HG03139 (cell line): ENCODE results near the gene ZNF445.
"Not testable (repeated sequence)": the region's sequence is repeated elsewhere in the genome, so short reads cannot be mapped to it uniquely, and the experiment has no call there.

ENCODE experiments used
- ATAC-seq: cut with Tn5 transposase; IDR thresholded peaks from one replicate; pipeline ENCODE4 v1.9.1; 2021; ENCODE audit not compliant: unreplicated experiment

The ZNF445 gene

DNA sequence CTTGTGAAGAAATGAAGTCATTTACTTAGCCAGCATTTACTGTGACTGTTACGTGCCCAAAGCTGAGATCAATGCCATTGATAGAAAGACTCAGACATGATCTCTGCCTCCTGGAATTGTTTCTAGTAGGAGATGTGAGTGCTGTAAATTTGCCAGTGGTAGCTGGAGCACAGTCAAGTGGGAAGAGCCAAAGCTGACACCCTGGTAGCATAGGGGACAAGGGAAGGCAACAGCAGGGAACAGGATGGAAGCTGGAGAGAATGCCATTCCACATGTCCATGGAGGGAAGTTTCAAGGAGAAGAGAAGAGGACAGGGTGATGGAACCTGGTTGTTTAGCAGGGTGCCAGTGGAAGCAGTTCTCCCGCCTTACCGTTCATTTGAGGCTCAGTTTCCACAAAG is 74.9 kb downstream of the ZNF445 start:
- no peak for ATAC-seq

DNA sequence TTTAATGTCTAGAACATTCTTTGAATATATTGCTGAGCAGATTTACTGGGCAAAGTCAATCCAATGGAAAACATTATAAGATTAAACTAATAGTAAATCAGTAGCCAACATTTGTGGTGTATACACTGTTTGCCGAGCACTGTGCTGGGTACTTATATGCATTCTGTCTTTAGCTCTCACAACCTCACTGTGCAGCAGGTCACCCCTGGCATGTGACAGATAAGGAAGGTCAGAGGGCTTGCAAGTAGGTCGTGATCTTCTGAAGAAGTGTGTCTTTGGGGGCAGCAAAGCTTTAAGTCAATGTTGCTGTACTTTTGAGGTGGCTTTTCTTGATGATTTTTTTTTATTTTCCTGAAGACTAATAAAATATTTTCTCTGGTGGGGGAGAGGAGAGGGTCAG is 76.7 kb downstream of the ZNF445 start:
- ATAC-seq: no peak

DNA sequence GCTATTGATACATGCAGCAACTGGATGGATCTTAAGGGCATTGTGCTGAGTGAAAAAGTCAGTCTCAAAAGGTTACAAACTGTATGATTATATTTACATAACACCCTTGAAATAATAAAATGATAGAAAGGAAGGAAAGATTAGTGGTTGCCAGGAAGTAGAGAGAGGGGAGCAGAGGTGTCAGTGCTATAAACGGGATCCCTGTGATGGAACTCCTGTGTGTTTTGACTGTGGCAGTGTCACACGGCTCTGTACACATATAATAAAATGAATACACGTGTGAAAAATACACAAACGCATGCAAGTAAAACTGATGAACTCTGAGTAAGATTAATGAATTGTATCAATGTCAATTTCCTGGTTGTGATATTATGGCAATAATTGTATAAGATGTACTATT is 78.6 kb downstream of the ZNF445 start:
- ATAC-seq: no peak

DNA sequence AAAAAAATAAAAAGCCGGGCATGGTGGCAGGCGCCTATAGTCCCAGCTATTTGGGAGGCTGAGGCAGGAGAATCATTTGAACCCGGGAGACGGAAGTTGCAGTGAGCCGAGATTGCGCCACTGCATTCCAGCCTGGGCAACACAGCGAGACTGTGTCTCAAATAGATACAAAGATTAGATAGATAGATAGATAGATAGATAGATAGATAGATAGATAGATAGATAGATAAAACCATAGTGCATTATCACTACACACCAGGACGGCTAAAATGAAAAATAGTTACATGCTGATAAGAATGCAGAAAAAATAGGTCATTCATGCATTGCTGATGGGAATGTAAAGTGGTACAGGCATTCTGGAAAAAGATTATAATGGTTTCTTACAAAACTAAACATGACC is 79.2 kb downstream of the ZNF445 start:
- not testable (repeated sequence) for ATAC-seq

DNA sequence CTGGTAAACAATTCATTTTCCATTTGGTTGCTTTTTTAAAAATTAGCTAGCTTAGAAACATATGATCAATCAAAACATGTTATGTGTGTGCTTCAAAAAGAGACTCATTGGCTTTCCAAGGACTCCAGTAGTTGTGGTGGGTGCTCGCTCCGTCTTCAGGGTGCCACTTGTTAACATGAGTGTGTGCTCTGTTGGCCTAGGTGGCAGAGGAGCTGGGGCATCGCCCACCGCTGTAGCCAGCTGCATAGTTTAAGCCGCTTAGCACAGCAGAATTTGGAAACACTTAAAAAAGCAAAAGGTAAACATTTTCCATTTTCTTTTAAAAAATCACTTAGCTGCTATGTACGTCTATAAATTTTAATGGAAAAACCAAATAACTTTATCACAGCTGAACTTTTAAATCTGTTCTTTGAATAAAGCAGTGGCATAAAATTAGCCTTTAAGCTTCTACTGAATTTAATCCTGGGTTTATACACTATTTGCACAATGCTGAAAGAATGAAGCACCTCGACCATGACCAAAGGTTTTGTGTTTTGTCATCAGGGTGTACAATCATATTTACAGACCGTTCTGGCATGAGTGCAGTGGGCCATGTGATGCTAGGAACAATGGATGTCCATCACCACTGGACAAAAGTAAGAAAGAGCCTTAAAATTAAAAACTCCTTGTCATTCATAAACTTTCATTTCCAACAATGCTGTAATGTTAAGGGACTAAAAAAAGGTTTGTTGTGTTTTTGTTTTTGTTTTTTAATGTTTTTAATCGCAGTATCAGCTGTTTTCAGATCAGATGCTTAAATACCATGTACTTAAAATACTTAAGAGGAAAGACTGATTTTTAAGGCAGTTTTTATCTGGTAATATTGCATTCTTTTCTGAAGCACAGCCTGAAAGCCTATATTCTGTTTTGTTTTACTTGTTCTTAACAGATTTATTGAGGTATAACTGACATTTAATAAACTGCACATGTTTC is 81.0 kb downstream of the ZNF445 start:
- no peak for ATAC-seq

DNA sequence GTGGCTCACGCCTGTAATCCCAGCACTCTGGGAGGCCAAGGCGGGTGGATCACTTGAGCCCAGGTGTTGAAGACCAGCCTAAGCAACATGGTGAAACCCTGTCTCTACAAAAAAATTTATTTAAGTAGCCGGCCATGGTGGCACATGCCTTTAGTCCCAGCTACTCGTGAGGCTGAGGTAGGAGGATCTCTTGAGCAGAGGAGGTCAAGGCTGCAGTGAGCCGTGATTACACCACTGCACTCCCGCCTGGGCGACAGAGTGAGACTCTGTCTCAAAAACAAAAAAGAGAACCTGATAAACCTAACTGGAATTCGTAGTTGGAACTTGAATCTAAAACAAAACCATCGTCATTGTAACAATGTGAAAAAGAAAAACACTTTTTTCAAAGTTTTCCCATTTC is 81.8 kb downstream of the ZNF445 start:
- ATAC-seq: no peak

DNA sequence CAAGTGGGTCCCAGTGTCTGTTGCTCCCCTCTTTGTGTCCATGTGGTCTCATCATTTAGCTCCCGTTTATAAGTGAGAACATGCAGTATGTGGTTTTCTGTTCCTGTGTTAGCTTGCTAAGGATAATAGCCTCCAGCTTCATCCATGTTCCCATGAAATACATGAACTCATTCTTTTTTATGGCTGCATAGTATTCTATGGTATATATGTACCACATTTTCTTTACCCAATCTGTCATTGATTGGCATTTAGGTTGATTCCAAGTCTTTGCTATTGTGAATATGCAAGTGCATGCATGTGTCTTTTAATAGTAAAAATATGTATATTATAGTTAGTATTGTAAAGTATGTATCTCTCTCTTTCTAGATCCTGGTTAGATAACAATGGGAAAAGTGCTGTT is 85.0 kb downstream of the ZNF445 start:
- ATAC-seq: no peak

DNA sequence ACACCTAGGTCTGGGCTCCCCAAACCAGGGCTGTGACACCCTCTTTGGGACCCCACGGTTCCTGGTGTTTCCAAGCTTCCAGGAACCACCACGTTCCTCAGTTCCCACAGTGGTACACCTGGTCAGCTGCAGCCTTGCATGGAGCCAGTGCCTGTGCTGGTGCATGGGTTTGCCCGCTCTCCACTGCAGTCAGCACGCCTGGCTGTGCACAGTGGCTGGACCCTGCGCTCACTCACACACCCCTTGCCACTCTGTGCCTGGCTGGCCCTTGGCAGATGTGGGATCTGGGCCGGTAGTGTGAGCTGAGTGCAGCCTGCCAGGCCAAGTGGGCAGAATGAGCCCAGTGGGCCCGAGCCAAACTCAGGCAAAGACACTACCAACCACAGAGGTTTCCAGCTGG is 90.1 kb downstream of the ZNF445 start:
- no peak for ATAC-seq
